BJ (cell line): ENCODE data around the gene SLC8A1. TPM values are rescaled to one million over a fixed set of nuclear protein-coding genes. Genes with fewer than 3 reads are reported as not detected.

ENCODE experiments used
- CTCF ChIA-PET: fragments of 350-600 bp; formaldehyde crosslinking; extraction: SDS; loops from one replicate; lab custom pipeline; 2021; ENCODE audit warnings: antibody characterized with exemption, inconsistent platforms; lab: Yijun Ruan, JAX
- POLR2A ChIA-PET: fragments of 300-600 bp; sonication (Branson Sonifier 250); formaldehyde crosslinking; extraction: SDS; loops from one replicate; lab custom pipeline; 2021; ENCODE audit warnings: antibody characterized with exemption; lab: Charles Lee
- DNase-seq: peaks from one replicate; pipeline ENCODE4 v3.0.0-alpha.2; 2011; ENCODE audit warnings: low read depth
- H3K27me3 ChIP-seq: 2 replicates; pipeline ENCODE4 v1.6.0; 2011; ENCODE audit warnings: low read length; ENCODE audit not compliant: control insufficient read depth, insufficient read depth
- H3K36me3 ChIP-seq: 2 replicates; pipeline ENCODE4 v1.5.1; 2011; ENCODE audit warnings: low read length; ENCODE audit not compliant: control insufficient read depth, insufficient read depth
- H3K4me3 ChIP-seq: 2 replicates; pipeline ENCODE4 v1.5.1; 2011; ENCODE audit warnings: low read depth, mild to moderate bottlenecking, control low read depth, low read length
- polyA plus RNA-seq: library from polyadenylated mRNA; depleted of rRNA; stranded (reverse); fragments of >200 nt; gene quantifications from 2 replicates; pipeline ENCODE4 v1.2.3, GENCODE V29; 2011
- TF ChIP-seq, protein P1 (sequence below): IDR thresholded peaks from 2 replicates; pipeline ENCODE4 v1.5.1; 2011; ENCODE audit warnings: low read depth, mild to moderate bottlenecking, control low read depth, inconsistent platforms, low read length, moderate library complexity; ENCODE audit not compliant: insufficient read depth

SLC8A1 gene
- polyA plus RNA-seq, 1 experiment, result 18.5 TPM

DNA sequence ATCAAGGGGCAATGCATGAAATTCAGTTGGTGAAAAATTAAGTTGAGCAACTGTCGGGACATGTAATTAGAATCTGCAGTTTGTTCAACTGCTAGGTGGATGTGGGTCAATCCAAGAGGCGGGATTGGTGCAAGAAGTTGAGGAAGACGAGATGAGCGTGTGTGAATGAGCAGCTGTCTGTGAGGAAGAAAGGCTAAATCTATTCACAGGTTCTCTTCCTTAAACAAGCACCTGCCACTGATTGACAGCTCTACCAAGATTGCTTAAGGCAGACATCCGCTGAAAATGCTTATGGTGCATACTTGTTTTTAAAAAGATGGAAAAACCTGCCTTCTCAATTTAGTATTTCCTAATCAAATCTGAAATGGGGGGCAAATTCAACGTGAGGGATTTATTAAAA is 349.4 kb downstream of the SLC8A1 start:
- H3K36me3 ChIP-seq, result no peaks in the 10 kb centered on the region
- TF ChIP-seq, protein P1, sequence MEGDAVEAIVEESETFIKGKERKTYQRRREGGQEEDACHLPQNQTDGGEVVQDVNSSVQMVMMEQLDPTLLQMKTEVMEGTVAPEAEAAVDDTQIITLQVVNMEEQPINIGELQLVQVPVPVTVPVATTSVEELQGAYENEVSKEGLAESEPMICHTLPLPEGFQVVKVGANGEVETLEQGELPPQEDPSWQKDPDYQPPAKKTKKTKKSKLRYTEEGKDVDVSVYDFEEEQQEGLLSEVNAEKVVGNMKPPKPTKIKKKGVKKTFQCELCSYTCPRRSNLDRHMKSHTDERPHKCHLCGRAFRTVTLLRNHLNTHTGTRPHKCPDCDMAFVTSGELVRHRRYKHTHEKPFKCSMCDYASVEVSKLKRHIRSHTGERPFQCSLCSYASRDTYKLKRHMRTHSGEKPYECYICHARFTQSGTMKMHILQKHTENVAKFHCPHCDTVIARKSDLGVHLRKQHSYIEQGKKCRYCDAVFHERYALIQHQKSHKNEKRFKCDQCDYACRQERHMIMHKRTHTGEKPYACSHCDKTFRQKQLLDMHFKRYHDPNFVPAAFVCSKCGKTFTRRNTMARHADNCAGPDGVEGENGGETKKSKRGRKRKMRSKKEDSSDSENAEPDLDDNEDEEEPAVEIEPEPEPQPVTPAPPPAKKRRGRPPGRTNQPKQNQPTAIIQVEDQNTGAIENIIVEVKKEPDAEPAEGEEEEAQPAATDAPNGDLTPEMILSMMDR, result no peak
- POLR2A ChIA-PET, result interaction anchor here (0.7 to 1.6 kb wide), 4 partner anchors 20 to 100 kb away, joined by 3 to 8 read pairs (median 6); no protein-coding TSS in a partner anchor
- CTCF ChIA-PET, result interaction anchor here (0.6 to 1.3 kb wide), 3 partner anchors 69 to 657 kb away, joined by 3 read pairs; no protein-coding TSS in a partner anchor
- H3K4me3 ChIP-seq, result no peak overlapping the region
- H3K27me3 ChIP-seq, result no peaks in the 10 kb centered on the region
- no peak for DNase-seq

DNA sequence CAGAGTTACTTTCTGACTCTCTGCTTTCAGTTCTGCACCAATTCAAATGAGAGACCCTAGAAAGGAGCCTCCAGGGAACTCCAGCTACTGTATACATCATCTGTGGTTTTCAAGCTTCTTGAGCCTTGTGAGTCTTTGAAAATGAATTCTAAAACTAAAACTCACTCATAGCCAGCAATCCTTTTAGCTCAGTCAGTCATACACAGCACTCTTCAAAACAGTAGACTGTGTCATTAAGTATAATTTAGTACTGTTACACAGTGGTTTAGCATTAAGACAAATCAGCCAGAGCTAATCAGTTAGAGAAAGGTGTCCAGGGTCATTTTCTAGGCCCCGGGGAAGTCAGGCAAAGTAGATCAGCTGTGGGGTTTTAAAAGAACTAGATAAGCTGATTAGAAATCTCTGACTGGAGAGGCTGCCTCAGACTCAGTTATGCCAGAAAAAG is 350.7 kb downstream of the SLC8A1 start:
- TF ChIP-seq, protein P1, result no peak
- Histone ChIP-seq H3K36me3 (no peaks in the 10 kb centered on the region), H3K4me3 (no peak overlapping the region), H3K27me3 (no peaks in the 10 kb centered on the region)
- ChIA-PET CTCF (interaction anchor here (0.7 to 1.4 kb wide), 5 partner anchors 13 to 188 kb away, joined by 3 to 4 read pairs (median 3); no protein-coding TSS in a partner anchor), POLR2A (interaction anchor here (0.6 to 0.7 kb wide), 4 partner anchors 181 to 1191 kb away, joined by 3 read pairs; no protein-coding TSS in a partner anchor)
- peak; percentile 55 for DNase-seq

DNA sequence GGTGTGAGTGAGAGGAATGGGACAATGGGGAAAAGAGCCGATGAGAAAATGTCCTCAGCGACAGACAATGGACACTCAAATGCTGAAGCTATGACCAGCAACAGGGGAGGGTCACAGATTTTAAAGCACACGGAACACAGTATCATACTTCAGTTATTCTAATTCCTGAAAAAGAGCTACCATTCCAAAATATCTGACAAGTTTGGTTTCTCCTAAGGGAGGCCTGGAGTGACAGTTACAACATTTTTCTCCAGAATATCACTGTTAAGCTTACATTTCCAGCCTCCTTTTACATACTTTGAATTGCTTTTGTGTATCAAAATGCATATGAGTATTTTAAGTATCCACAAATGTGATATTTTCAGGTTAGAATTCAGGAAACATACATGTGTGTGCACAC is 351.2 kb downstream of the SLC8A1 start:
- ChIA-PET CTCF (interaction anchor here (0.8 to 1.4 kb wide), 6 partner anchors 23 to 302 kb away, joined by 3 to 4 read pairs (median 3); no protein-coding TSS in a partner anchor), POLR2A (interaction anchor here (0.6 to 0.7 kb wide), 2 partner anchors 187 to 302 kb away, joined by 3 read pairs; no protein-coding TSS in a partner anchor)
- TF ChIP-seq, protein P1, result no peak

DNA sequence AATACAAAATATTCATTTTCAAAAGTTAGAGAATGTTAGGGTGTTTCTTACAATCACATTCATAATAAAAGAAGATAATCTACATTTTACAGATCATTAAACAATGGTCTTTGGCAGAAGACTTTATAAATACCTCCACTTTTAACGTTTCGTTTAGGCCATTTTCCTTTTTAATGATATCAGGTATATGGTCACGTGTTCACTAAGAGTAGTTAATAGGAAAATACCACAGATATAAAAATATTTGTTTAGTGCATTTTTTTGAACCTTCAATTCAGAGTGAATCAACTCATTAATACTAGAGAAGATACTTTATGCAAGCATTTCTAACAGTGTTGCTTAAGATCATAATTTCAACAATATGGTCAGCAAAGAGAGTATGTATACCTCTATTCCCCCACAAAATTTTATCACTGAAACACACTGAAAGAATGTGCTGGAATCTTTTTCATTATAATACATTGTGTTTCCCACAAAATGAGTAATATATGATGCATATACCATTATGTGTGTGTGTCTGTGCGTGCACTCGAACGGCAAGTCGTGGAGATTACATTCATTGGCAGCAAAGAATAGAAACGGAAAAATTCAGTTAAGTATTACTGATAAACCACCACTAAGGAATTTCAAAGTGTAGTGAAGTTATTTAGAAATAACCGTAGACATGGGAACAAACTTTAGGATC is 353.0 kb downstream of the SLC8A1 start:
- DNase-seq, result no peak
- ChIA-PET CTCF (no interaction called here), POLR2A (no interaction called here)
- TF ChIP-seq, protein P1, result no peak
- H3K27me3 ChIP-seq, result no peaks in the 10 kb centered on the region
- H3K36me3 ChIP-seq, result no peaks in the 10 kb centered on the region
- no peak overlapping the region for H3K4me3 ChIP-seq

More for the DNA sequence above, 351.2 kb downstream of the SLC8A1 start:
- Histone ChIP-seq H3K27me3 (no peaks in the 10 kb centered on the region), H3K36me3 (no peaks in the 10 kb centered on the region), H3K4me3 (no peak overlapping the region)
- no peak for DNase-seq

DNA sequence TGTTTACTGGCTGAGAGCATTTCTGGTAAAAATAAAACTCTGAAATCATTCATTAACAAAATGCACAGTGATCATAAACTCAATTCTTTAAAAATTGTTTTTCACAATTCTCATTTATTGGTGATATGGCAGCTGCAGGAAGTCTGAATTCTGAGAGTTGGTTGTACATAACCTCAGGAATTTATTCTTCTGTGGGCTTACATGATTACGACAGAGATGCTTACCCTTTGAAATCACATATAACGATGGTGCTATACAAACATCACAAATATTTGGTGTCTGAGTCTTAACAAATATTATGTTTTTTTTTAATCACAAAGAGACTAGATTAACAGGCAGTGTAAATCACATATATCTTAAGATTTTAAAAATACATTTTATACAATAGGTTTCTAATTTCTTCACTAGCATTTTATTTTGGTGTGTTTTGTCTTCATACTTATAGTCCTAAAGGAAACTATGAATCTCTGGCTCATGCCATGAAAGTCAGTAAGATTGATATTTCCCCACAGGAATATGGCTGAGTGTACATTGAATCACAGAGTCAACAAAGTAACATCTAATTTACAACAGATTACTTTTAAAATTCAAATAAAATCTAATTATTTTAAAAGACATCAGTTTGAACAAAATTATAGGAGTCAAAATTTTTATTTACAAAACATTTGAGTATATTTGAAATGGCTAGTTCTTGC is 354.1 kb downstream of the SLC8A1 start:
- Histone ChIP-seq H3K36me3 (no peaks in the 10 kb centered on the region), H3K4me3 (no peak overlapping the region), H3K27me3 (no peaks in the 10 kb centered on the region)
- ChIA-PET CTCF (interaction anchor here (0.7 to 2.0 kb wide), 3 partner anchors 55 to 146 kb away, joined by 3 to 4 read pairs (median 4); no protein-coding TSS in a partner anchor), POLR2A (no interaction called here)
- no peak for DNase-seq
- TF ChIP-seq, protein P1, result no peak
